Activated naive CD4-positive, alpha-beta T cell treated with Interleukin-2 at 50 U/mL for 16 hours (primary cell): ENCODE data around the gene ASPHD2.

Source experiments
- DNase-seq: peaks from one replicate; pipeline ENCODE4 v3.0.0-alpha.2; 2020

Gene ASPHD2

DNA sequence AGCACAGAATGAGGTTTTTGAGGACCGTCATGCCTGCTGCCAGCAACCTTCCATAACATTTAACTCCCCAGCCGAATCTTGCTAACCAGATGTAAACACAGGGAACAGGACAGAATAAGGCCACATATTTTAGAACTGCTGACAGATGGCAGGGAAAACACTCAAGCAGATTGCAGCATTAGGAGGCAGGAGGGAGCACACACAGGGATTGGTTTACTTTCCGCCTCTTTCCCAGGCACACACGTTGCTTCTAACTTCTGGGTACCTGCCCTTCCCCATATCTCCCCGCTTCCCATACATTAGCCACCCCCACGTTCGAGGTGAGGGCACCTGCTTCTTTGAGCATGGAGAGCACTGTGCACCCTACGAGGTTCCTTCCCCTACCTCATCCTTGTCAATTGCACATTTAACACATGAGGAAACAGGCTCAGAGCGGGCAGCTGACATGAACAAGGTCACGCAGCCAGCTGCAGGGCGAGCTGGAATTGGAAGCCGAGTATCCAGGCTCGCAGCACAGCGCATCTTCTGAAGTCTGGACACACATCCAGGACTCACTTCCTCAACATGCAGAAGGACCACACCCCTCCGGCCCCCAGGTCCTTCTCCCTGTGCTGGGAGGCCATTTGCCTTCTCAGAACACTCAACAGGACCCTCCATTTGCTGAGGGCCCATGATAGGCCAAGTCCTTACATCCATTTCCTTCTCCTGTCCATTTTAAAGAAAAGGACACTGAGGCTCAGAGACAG is 18.7 kb downstream of the ASPHD2 start:
- DNase-seq: no peak

DNA sequence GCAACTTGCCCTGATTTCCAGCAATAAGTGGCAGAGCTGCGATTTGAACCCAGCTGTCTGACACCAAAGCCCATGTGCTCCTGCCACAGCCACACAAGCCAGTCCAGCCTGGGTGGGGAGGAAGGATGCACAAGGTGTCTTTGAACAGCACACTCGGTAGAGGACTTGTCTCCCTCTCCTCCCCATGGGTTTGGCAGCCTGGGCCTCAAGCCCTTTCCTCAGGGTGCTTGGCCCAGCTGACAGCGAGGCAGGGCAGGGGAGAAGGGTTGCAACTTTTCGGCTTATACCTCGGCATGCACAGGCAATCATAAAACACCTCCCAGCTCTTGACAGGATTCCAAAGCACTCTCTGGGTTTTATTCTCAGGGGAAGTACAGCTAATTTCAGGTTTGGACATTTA is 19.3 kb downstream of the ASPHD2 start:
- no peak for DNase-seq

DNA sequence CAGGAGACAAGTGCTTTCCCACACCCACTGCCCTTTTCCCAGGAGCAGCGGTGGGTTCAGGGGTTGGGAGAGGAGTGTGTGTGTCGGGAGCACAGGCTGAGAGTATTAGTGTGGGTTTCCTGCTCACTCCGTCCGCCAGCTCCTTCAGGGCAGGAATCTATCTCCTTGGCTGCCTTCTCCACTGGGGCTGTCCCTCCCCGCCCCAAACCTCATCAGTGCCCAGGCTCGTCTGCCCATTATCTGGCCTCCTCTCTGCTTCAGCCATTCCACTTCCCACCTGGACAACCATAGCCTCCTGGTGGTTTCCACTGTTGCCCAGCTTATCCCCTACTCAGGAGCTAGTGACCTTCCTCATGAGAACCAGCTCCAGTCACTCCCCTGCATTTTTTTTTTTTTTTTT is 19.9 kb downstream of the ASPHD2 start:
- no peak for DNase-seq

DNA sequence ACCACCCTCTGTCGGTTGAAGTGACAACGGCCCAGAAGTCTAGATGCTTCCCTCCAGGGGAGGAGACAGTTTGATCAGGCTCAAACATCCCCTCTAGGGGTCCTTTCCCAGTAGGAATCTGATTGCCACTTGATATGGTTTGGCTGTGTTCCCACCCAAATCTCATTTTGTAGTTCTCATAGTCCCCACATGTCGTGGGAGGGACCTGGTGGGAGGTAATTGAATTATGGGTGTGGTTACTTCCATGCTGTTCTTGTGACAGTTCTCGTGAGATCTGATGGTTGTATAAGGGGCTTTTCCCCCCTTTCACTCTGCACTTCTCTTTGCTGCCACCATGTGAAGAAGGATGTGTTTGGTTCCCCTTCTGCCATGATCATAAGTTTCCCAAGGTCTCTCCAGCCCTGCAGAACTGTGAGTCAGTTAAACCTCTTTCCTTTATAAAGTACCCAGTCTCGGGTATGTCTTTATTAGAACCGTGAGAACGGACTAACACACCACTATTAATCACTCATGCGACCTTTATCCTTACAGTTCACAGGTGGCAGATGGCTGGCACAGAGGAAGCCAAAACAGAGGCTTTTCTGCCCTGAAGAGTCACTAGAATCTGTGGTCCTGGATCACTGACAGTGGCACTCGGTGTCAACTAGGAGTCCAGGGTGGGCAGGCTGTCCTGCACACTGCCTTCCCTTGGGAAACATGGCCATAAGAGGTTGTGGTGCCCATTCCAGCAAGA is 21.6 kb downstream of the ASPHD2 start:
- DNase-seq: no peak

DNA sequence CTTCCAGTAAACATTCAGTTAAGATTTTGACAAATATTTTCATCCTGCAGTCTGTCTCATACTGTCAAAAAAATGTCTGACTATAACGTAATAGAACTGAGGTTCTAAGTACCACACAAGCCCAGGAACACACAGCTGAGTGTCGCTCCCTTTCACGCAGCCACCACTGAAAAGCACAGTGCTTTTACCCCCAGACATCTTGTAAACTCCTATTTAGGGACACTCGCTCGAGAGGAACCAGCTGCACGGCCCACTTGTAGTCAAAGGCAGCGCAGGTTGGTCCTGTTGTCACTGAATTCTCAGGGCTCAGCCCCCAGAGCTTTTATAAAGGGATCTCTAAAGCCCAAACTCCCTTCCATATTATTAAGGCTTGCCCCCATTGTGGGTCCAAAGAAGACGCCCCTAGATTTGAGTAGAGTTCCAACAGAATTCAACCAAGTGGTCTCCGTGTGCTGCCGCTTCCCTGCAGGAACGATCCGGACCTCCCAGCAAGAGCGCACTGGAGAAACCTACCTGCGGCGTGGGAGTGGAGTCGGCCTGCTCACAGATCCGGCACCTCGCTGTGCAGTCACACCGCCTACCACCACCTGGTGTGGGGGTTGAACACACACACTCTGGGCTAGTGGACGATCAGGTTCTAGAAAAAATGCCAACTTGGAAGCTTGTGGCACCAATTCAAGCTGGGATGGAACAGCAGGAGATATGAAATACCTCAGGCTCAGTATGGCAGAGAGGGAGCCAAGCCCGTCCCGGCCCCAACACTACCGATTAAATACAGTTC is 23.4 kb downstream of the ASPHD2 start:
- DNase-seq: no peak

DNA sequence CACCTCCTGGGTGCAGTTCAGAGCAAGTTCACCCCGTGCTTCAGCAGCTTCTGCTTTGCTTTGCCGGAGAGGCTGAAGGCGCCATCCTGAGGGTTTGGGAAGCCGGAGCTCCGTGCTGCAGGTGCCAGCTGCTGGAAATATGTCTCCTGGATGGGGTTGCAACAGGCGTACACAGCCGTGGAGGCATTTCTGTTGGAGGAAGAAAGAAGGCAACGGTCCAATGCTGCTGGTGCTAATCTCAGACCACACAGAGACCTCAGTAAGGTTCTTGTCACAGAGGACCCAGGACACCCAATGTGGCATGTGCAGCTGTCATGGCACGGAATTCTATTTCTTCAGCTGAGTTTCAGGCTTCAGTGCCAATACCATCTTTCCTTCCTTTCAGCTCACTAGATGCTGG is 24.2 kb downstream of the ASPHD2 start:
- DNase-seq: no peak

DNA sequence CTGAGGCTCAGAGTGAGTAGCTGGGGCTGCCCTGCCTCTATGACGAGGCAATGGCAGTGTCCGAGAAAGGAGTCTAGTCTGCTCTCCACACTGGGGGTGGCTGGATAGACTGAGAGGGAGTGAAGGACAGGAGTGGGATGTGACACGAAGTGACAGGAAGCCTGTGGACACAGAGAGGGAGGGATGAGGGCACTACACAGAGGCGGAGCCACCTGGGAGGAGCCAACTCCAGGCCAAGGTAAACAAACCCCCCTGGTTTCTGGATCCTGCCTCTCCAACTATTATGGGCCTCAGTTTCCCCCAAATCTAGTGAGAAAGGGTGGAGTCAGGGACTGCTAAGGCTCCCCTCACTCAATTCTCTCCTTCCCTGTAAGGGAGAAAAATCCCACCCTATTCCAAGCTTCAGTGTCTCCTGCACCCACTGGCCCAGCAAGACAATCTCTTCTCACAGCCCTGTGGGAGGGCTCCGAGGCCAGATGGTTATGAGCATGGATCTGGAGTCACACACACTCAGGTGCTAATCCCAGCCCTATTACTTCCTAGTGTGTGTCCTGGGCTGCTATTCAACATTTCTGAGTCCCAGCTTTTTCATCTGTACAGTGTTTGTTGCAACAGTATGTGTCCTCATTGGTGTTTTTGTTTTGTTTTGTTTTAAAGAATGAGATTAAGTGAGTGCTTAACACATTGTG is 24.9 kb downstream of the ASPHD2 start:
- DNase-seq: no peak

DNA sequence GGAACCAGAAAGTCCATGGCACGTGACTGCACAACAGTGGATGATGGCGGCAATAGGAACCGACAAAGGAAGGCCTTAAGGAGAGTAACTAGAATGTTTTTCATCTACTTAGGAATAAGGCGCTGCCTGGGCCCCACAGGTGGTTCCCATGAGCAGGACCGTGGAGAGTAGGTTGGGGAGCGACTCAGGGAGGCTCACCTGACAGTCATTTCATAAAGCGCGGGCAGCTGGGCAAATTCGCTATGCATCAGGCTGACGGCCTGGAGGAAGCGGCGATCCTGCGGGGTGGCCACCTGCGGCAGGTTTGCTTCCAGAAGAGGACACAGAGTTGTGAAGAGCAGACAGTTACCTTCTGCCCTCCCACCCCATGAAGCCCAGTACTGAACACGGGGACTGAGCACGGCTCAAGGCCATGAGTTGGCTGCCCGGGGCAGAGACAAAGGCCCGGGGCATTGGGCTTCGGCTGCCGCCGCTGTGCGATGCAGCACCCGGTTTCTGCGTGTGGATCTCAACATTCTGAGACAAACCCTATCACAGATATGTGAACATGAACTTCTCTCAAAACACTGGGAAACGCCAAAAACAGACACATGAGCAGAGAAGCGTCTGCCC is 28.7 kb downstream of the ASPHD2 start:
- no peak for DNase-seq

DNA sequence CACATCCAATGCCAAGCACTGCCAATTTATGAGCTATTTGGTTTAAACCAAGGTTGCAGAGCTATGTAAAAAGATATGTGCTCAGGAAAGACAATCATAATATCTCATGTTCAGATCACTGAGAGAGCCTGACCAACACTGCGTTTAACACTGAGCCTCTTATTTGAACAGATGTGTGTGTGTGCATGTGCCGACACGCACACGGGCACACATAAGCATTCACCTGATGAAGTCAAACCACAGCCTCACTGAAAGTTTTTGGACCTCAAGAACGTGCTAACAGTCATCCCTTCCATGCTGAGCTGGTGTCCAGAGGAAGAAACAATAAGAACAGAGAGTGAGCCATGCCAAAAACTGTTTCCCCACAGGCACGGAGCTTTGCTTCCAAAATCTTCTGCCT is 31.1 kb downstream of the ASPHD2 start:
- DNase-seq: no peak

DNA sequence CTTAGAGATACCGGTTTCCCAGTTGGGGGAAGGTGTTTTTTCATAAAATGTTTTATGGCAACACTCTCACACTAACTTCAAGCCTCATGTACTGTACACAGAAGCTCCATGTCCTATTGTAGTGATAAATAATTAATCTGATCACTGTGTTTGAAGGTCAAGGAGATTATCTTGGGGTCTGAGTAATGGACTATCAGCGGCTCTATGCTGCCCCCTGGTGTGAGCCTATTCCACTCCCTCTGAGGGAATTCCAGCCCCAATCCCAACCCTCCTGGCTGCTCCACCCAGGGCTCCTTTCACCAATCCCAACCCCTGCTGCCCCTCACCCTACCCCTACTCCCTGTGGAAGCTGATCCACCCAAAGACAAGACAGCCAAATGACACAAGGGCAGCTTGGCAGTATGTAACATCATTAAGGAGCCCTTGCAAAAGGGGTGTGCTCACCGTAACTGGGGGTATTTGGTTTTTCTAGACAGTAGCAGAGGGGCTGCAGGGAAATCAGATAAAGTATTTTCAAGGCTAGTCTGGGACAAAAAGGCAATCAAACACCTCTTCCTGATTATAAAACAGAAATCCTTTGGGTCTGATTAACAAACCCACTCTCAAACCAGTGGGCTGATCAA is 32.2 kb downstream of the ASPHD2 start:
- peak; percentile 45 for DNase-seq

DNA sequence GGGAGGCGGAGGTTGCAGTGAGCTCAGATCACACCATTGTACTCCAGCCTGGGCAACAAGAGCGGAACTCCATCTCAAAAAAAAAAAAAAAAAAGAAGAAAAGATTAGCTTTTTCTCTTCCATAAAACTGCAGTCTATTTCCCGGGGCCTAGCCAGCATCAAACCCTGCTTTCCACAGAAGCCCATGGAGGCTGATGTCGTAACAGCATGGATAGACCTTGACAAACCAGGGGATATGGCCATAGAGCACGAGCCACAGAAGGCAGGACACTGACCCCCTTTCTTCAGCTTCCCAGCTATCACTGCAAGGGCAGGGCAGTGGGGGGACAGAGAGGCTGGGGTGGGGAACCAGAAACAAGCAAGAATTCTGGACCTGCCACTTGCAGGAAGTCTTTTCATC is 33.0 kb downstream of the ASPHD2 start:
- no peak for DNase-seq

DNA sequence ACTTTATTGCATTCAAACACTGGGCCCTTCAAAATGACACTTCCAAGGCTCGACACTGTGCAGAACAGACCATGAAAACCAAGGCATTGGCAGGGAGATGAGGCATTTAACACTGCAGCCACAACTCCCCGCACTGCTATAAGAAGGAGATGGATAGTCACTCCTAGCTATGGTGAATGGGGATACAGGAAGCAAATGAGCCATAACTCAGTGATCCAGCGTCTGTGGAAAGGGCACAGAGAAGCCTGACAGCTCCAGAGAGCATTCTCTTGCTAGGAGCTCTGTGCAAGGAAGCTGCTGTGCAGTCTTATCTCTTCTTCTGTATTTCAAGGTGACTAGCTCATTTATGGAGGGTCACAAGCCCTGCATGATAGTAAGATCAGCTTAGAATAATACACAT is 33.6 kb downstream of the ASPHD2 start:
- no peak for DNase-seq

DNA sequence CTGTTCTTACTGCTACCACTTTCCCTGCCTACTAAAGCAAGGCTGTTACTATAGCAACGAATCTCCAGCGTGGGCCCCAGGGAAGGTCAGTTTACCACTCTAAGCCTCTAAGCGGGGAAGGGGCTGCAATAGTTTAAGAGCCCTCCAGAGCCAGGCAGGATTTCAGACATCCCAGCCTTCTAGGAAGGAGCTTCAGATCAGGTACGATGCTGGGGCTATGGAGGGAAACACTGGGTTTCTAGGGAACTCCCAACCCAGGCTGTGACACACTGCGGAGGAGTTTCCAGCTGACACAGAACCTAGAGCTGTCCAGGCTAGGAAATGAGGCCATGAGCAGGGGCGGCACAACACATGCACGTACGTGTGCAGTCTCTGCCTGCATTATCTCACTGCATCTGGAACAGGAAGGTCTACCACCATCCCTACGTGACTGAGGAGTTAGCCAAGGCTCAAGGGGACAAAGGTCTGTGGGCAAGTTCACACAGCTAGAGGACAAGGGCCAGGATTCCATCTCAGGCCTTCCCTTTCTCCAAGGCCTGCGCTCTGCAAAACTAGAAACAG is 34.1 kb downstream of the ASPHD2 start:
- DNase-seq: no peak

DNA sequence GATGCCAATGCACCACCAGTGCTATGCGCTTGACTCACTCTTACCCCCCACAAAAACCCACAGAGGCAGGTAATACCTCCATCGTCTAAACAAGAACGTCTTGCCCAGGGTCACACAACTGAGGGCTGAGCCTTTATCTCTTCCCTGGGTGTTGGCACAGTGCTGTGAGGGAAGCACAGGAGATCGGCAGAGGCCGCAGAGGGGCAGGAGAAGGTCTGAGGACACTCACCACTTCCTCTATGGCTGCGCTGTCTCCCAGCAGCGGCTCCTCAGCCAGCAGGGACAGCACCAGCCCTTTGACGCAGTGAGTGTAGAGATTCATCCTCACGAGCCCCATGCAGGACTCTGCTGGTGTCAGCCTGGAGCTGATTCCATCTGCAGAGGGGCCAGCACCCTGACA is 34.6 kb downstream of the ASPHD2 start:
- DNase-seq: no peak

DNA sequence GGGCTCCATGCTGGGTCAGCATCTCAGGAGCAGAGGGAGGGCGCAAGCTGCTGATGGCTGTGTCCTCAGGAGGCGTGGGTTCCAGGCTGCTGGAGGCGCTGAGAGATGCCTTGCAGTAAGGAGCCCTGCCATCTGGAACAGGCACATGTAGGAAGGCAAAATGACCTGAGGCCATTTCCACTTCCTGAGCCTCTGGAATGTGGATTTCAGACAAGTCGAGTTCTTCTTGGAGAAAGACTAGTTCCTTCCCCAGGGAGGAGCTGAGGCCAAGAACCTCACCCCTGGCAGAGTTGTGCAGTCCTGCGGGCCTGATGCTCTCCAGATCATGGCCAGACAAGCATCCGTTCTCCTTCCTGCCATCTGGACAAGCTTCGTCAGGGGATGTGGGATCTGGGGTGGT is 35.3 kb downstream of the ASPHD2 start:
- no peak for DNase-seq

DNA sequence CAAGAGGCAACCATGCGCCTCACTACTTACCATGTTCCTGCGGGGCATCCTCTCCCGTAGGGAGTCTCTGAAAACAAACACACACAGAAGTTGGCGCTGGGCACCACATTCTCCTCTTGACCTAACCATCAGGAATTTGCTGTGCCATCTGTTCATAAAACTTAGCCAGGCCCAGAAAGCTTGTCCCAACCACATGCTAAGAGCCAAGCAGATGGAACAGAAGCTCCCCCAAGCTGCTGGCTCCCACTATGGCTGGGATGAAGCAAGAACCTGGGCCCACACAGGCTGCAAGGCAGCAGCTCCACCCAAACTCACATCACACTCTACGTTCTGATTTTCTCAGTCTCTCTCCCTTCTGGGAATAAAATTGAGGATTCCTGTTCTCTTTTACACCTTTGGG is 37.1 kb downstream of the ASPHD2 start:
- no peak for DNase-seq

DNA sequence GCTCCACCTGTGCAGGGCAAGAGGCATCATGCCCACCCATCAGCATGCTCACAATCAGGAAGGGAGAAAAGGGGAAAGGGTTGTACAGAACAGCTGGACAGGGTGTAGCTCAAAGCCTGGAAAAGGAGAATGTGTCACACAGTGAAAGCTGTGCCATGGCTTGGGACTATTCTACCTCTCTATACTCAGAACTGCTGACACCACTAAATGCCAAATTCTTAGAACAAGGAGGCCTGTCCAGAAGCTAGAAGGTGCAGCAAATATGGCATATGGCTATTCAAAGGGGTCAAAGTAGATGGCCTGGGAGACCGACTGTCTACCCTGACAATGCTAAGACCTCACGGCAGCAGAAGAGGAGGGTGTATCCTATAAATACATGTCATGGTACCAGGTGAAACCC is 41.7 kb downstream of the ASPHD2 start:
- DNase-seq: no peak

DNA sequence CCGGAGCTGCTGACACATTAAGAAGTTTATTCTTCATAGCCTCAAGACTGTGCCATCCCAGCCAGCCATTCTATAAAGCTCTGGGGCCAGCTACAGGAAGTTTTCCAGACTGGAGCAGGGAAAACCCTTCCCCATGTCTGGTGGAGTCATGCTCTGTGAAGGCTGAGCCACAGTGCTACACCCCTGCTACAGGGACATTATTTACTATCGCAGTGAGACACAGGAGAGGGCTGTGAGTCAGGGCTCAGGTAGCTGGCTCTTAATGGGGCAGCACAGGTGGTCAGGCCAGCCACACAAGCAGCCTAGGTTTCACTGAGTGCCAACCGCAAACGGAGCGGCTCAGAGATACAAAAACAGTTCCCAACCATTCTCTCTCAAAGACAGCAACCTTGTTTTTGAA is 42.5 kb downstream of the ASPHD2 start:
- no peak for DNase-seq

DNA sequence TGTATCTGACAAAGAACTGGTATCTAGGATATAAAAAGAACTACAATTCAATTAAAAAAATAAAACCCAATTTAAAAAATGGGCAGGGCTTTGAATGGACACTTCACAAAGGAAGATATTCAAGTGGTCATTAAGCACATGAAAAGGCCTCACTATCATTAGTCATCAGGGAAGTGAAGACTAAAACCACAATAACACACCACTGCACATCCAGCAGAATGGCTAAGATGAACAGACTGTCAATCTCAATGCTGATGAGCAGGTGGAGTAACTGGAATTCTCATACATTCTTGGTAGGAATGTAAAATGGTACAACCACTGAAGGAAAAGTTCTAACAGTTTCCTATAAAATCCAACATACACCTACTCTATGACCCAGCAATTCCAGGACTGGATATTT is 45.6 kb downstream of the ASPHD2 start:
- no peak for DNase-seq

DNA sequence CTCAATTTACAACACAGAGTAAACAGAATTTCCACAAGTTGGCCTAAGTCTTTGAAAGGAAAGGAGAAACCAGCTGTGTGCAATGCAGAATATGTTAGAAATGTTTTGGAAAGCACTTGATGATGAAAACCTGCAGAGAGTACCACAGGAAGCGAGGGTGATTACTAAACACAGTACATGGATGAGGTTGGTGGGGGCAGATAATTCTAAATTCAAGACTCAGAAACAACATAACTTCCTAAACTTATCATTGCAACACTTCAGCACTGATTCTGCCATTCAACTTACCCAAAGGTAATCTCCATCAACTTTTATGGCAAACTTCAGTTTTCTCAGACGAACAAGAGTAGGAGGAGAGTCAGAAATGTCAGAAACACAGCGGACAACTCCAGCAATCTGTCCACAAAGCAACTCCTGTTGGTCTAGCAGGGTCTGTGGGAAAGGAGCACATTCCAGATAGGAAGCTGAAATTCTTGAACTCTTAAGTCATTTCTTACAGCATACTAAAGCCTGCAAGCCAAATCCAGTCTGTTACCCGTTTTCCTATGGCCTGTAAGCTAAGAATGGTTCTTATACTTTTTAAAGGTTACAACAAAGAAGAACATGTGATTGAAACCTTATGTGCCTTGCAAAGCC is 47.8 kb downstream of the ASPHD2 start:
- no peak for DNase-seq

DNA sequence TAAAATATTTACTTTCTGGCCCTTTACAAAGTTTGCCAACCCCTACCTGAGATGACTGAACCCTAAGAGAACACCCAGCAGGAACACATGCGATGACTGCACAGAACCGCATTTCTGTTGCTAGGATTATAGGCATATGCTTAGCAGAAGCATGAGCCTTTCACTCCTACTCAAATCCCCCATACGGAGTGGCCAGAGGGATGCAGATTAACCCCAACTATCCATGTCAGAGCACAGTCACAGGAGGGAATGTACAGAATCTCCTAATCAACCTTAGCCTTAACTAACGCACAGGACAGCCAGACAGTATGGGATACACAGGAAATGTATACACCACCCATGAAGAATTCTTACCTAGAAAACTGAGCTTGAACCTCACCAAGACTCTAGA is 48.3 kb downstream of the ASPHD2 start:
- no peak for DNase-seq
